Eye (tissue), 1 donor: ENCODE results near the gene SAG.

ENCODE experiments used
- DNase-seq: peaks from one replicate; pipeline ENCODE4 v3.0.0-alpha.2; 2015

SAG gene

DNA sequence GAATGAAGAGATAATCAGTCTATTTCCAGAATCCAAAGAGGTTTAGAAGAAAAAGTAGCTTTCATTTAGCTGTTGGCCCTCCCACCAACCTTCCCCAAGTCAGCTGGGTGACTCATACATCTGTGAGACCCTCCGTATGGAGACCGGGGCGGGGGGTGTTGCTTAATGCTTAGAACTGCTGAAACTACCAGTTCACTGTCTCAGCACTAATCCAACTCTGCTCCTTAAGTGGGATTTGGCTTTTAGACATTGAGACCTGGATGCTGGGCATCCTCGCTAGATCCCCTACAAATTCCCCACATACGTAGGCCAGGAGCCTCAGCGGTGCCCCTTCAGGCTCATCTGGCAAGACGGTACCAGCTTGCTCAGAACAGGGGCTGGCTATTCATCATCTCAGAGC, at the start of gene SAG:
SAG (plus strand) TSS at position 252 of the 400 bp plus-strand sequence. CDS start 1,374 bp downstream, outside the sequence.
- DNase-seq: no peak

- DNase-seq: no peak
These were observed 49.4 kb upstream of the SAG start for GRCh38 chr2:233258211-233258610.

DNA sequence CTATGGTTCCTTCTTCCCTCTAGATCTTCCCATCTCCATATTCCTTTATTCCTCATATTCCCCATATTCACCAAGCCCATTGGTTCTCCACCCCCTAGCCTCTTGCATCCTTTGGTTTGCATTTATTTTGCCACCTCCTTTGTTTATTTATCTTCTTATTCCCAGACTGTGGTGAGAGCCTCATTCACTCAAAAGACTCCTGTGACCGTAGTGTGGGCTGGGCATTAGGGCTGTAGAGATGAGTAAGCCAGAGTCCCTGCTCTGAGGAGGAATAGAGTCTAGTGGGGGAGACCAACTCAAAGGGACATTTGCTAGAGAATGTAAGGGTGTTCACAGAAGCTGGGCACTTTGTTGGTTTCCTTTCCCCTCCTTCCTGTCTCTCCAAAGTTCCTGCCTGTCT, 47.9 kb upstream of the SAG start:
- DNase-seq: no peak

DNA sequence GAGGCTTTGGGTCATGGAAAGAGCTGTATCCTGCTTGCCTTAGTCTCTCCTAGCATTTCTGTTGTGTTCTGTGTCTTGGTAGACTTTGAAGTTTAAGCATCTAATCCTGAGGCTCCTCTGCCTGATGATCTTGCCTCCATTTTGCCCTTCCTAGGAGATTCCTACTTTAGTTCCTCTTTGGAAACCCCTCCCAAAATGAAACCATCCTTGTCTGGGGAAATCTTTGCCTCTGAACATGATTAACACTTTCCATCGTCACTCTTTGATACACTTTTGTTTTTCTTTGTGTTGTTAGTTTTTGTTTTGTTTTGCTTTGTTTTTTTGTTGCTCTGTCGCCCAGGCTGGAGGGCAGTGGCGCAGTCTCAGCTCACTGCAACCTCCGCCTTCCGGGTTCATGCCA, 47.0 kb upstream of the SAG start:
- no peak for DNase-seq

- DNase-seq: no peak
These were observed 45.6 kb upstream of the SAG start for GRCh38 chr2:233261819-233262555.

GRCh38 chr2:233262562-233262961, 45.1 kb upstream of the SAG start:
- DNase-seq: no peak

- DNase-seq: no peak
These were observed 44.5 kb upstream of the SAG start for GRCh38 chr2:233263045-233263570.

GRCh38 chr2:233264667-233265066, 42.9 kb upstream of the SAG start:
- no peak for DNase-seq

DNA sequence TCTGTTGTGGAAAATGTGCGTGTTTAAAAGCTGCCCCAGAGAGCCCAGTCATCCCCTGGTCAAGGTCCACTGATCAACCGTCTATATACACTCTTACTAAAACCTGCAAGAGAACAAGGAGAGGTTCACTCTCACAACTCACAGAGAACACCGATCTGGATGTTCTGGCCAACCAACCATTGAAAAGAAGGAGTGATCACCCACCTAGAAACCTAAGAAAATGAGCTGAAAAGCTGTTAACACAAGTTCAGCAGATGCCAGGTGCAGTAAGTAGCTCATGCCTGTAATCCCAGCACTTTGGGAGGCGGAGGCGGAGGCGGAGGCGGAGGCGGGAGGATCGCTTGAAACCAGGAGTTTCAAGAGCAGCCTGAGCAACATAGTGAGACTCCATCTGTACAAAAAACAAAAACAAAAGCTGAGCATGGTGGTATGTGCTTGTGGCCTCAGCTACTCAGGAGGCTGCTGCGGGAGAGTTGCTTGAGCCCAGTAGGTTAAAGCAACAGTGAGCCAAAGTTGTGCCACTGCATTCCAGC, 41.7 kb upstream of the SAG start:
- no peak for DNase-seq

DNA sequence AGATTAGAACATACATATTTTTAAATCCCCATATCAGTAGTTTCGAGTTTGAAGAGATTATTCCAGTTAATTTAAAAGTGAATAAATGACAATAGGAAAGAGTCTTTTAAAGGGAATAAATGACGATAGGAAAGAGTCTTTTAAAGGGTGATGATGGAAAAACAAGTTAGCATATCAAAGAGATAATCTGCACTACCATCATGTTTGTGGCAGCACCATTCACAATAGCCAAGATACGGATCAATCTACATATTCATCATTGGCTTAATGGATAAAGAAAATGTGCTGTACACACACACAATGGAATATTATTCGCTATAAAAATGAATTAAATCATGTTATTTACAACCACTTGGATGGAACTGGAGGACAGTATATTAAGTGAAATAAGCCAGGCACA, 41.1 kb upstream of the SAG start:
- DNase-seq: no peak

- DNase-seq: no peak
These were observed 39.9 kb upstream of the SAG start for GRCh38 chr2:233267516-233268245.

DNA sequence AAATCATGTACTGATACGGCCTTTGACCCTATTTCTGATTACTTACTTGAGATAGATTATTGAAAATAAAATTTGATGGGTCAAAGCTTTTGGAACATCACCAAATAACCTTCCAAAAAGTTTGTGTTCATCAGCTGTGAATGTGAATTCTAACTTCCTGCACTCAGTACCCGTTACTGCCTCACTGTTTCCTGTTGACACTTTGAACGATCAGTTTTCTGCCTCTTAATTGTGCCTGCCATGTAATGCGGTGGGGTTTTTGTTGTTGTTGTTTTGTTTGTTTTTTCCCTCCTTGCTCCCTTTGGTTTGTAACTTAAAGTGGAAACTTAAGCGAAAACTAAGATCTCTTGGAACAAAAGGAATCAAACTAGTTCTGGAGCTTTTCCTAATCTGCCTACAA, 37.2 kb upstream of the SAG start:
- no peak for DNase-seq

DNA sequence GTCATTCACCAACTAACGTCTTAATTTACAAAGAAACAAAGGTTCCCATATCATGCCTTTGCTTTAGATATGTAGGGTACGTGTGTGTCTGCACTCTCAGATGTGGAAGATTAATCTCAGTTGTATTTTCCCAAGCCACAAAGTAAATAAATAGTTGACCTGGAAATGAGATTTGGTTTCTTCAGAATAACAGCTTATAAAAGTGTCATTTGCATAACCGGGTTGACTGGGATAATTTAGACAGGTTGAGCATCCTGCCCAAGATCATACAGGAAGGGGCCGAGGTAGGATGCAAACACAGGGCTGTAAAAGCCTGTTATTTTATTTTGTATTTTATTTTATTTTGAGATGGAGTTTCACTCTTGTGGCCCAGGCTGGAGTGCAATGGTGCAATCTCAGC, 36.7 kb upstream of the SAG start:
- no peak for DNase-seq

GRCh38 chr2:233271693-233272092, 35.9 kb upstream of the SAG start:
- no peak for DNase-seq

- no peak for DNase-seq
These were observed 34.5 kb upstream of the SAG start for GRCh38 chr2:233273120-233273519.

- no peak for DNase-seq
These were observed 32.4 kb upstream of the SAG start for GRCh38 chr2:233275223-233275622.

DNA sequence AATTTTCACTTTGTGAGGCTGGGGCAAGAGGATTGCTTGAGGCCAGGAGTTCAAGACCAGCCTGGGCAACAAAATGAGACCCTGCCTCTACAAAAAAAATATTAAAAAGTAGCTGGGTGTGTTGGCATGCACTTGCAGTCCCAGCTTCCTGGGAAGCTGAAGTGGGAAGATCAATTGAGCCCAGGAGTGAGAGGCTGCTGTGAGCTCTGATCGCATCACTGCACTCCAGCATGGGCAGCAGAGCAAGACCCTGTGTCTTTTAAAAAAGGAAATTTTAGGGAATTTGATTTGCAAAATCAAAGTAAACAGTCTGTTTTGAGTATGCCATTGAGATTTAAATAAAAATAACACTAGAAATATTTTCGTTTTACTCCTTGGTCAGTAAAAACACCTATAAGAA, 28.7 kb upstream of the SAG start:
- no peak for DNase-seq

DNA sequence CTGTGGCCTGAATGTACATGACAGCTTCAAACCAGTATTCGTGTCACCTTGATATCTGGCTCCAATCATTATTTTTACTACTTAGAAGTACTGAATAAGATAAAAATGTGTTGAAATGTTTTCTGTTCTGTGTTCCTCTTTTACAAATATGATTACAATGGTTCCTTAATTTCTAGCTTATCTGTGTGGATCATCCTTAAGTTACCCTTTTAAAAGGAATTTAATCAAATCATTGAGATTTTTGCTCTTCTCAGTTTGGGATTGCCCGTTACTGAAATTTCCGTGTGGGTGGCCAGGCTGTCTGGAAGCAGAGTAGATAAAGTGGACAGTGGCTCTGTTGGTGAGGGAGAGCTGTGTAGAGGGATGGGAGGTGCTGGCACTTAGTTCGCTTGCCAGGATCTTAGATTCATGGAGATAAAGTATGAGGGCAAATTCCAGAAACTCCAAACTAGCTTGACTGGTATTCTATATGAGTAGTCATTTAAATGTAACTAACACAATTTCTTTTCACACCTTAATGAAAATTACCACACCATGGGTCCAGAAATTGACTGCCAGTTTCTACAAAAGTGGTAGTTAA, 27.4 kb upstream of the SAG start:
- no peak for DNase-seq

GRCh38 chr2:233281553-233281952, 26.1 kb upstream of the SAG start:
- DNase-seq: no peak

DNA sequence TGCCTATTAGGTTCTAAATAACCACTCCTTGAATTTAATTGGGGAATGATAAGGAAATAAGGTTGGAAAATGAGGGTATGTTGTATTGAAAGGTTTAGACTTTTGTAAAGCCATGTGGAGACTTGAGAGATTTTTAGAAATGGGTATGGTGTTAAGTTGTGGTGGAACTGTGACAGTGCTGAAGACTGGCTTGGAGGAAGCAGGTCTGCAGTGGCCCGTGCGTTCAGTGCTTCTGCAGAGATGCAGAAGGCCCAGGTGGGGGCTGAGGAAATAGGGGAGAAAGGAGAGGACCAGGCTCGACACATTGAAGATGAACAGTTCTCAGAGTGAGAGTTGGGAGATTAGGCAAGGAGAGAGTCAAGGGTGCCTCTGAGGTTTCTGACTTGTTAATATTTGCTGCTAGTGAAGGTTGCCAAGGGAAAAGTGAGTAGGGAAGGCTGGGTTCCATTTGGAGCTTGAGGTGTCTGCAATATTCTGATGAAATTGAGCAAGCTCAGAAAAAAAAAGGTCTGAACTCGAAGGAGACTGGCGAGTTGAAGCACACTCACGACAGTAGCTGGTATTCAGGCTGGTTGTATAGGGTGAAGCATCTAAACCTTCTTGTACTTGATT, 25.5 kb upstream of the SAG start:
- no peak for DNase-seq

- no peak for DNase-seq
These were observed 21.7 kb upstream of the SAG start for GRCh38 chr2:233285921-233286320.

DNA sequence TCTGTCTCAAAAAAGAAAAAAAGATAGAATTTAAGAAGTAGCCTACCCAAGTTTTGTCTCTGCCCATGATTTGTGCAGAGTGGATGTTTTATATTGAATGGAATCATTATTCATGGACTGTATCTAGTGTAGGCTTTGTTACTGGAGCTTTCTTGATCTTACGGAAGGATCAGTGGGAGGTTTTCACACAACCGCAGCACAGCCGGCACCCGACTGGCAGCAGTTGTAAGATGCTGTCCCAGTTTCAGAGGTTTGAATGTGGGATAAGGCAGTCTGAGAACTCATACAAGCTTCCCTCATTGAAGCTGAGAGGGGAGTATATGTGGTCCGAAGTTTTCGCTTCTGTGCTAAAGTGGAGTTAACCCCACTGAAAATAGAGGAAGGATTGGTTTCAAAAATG, 19.7 kb upstream of the SAG start:
- no peak for DNase-seq

GRCh38 chr2:233288663-233289062, 19.0 kb upstream of the SAG start:
- DNase-seq: no peak
